ENCODE measurements around the gene SPATA24.
"Not testable (repeated sequence)": the region's sequence is repeated elsewhere in the genome, so short reads cannot be mapped to it uniquely, and the experiment has no call there.

Gene SPATA24

GRCh38 chr5:139403787-139404483 lies at the start of gene SPATA24:
TSS of gene SPATA24 (minus strand) at chr5:139404089. CDS start at chr5:139404060, 29 bp downstream.
- peak; percentile 99 for DNase-seq

GRCh38 chr5:139451878-139452660 lies 48.2 kb upstream of the SPATA24 start:
- no peak for DNase-seq

GRCh38 chr5:139451176-139451575 lies 47.3 kb upstream of the SPATA24 start:
- no peak for DNase-seq

- DNase-seq = peak; percentile 94
Measured at GRCh38 chr5:139446956-139447779, 43.3 kb upstream of the SPATA24 start.

GRCh38 chr5:139445325-139446170 lies 41.7 kb upstream of the SPATA24 start:
- DNase-seq = no peak

- peak; percentile 37 for DNase-seq
Measured at GRCh38 chr5:139443831-139444453, 40.1 kb upstream of the SPATA24 start.

- DNase-seq = not testable (repeated sequence)
Measured at GRCh38 chr5:139440416-139440815, 36.5 kb upstream of the SPATA24 start.

- DNase-seq = peak; percentile 95
Measured at GRCh38 chr5:139439013-139439903, 35.4 kb upstream of the SPATA24 start, which contains the start of gene DNAJC18. TSS of gene DNAJC18 (minus strand) at chr5:139439525. CDS start at chr5:139439445, 80 bp downstream.

- no peak for DNase-seq
Measured at GRCh38 chr5:139438707-139439012, 34.8 kb upstream of the SPATA24 start.

GRCh38 chr5:139435676-139436075 lies 31.8 kb upstream of the SPATA24 start:
- DNase-seq = no peak

GRCh38 chr5:139431706-139432105 lies 27.8 kb upstream of the SPATA24 start:
- no peak for DNase-seq

GRCh38 chr5:139430015-139430414 lies 26.1 kb upstream of the SPATA24 start:
- no peak for DNase-seq

- DNase-seq = no peak
Measured at GRCh38 chr5:139426203-139426885, 22.5 kb upstream of the SPATA24 start.

- no peak for DNase-seq
Measured at GRCh38 chr5:139425497-139425896, 21.6 kb upstream of the SPATA24 start.

- peak; percentile 84 for DNase-seq
Measured at GRCh38 chr5:139422307-139422893, 18.5 kb upstream of the SPATA24 start.

- no peak for DNase-seq
Measured at GRCh38 chr5:139419226-139420192, 15.6 kb upstream of the SPATA24 start.

- no peak for DNase-seq
Measured at GRCh38 chr5:139418793-139419192, 14.9 kb upstream of the SPATA24 start.

GRCh38 chr5:139417214-139417613 lies 13.3 kb upstream of the SPATA24 start:
- DNase-seq = no peak

GRCh38 chr5:139416651-139417050 lies 12.8 kb upstream of the SPATA24 start:
- no peak for DNase-seq

Data from activated CD4-positive, alpha-beta T cell treated with anti-CD3 and anti-CD28 coated beads, Interleukin-10, Interleukin-2, amounts not matched to agents 100 ng/mL and 50 ng/mL, durations not matched to agents 16 hours and 8 hours (primary cell).